ENCODE measurements around the gene GNAL.
A peak's percentile ranks its signal among the peaks of the same experiment; 100 is the strongest.
"Not testable (repeated sequence)": the region's sequence is repeated elsewhere in the genome, so short reads cannot be mapped to it uniquely, and the experiment has no call there.

The GNAL gene

GRCh38 chr18:11688972-11689668 lies at the start of gene GNAL:
Gene GNAL, plus strand, starts transcription at chr18:11689264. Its CDS starts 300 bp downstream, at chr18:11689564.
- DNase-seq (ENCODE audit: low read depth) = peak; percentile 90

GRCh38 chr18:11647310-11647709 lies 41.8 kb upstream of the GNAL start:
- DNase-seq (ENCODE audit: low read depth) = not testable (repeated sequence)

GRCh38 chr18:11647804-11648203 lies 41.3 kb upstream of the GNAL start:
- not testable (repeated sequence) for DNase-seq (ENCODE audit: low read depth)

- DNase-seq (ENCODE audit: low read depth) = no peak
These were observed 39.2 kb upstream of the GNAL start for GRCh38 chr18:11649839-11650238.

- no peak for DNase-seq (ENCODE audit: low read depth)
These were observed 37.2 kb upstream of the GNAL start for GRCh38 chr18:11651899-11652298.

GRCh38 chr18:11653521-11653920 lies 35.5 kb upstream of the GNAL start:
- no peak for DNase-seq (ENCODE audit: low read depth)

- no peak for DNase-seq (ENCODE audit: low read depth)
These were observed 34.1 kb upstream of the GNAL start for GRCh38 chr18:11654736-11655605.

- DNase-seq (ENCODE audit: low read depth) = no peak
These were observed 33.5 kb upstream of the GNAL start for GRCh38 chr18:11655606-11655932.

- DNase-seq (ENCODE audit: low read depth) = no peak
These were observed 31.9 kb upstream of the GNAL start for GRCh38 chr18:11657152-11657551.

GRCh38 chr18:11657554-11657953 lies 31.5 kb upstream of the GNAL start:
- DNase-seq (ENCODE audit: low read depth) = no peak

GRCh38 chr18:11658019-11658418 lies 31.0 kb upstream of the GNAL start:
- DNase-seq (ENCODE audit: low read depth) = no peak

GRCh38 chr18:11658989-11659388 lies 30.1 kb upstream of the GNAL start:
- DNase-seq (ENCODE audit: low read depth) = no peak

GRCh38 chr18:11660691-11661090 lies 28.4 kb upstream of the GNAL start:
- DNase-seq (ENCODE audit: low read depth) = no peak

- no peak for DNase-seq (ENCODE audit: low read depth)
These were observed 27.6 kb upstream of the GNAL start for GRCh38 chr18:11661430-11661829.

GRCh38 chr18:11663439-11664029 lies 25.5 kb upstream of the GNAL start:
- DNase-seq (ENCODE audit: low read depth) = no peak

GRCh38 chr18:11664286-11664685 lies 24.8 kb upstream of the GNAL start:
- no peak for DNase-seq (ENCODE audit: low read depth)

GRCh38 chr18:11665146-11665545 lies 23.9 kb upstream of the GNAL start:
- no peak for DNase-seq (ENCODE audit: low read depth)

GRCh38 chr18:11665587-11665986 lies 23.5 kb upstream of the GNAL start:
- DNase-seq (ENCODE audit: low read depth) = no peak

- no peak for DNase-seq (ENCODE audit: low read depth)
These were observed 22.9 kb upstream of the GNAL start for GRCh38 chr18:11666176-11666575.

- no peak for DNase-seq (ENCODE audit: low read depth)
These were observed 22.2 kb upstream of the GNAL start for GRCh38 chr18:11666831-11667230.

GRCh38 chr18:11667578-11667977 lies 21.5 kb upstream of the GNAL start:
- no peak for DNase-seq (ENCODE audit: low read depth)

GRCh38 chr18:11668441-11669169 lies 20.5 kb upstream of the GNAL start:
- no peak for DNase-seq (ENCODE audit: low read depth)
